NCI-H460 (cell line): ENCODE measurements around the gene MEIS2. TPM values are rescaled to one million over a fixed set of nuclear protein-coding genes. Genes with fewer than 3 reads are reported as not detected.

ENCODE experiments used
- DNase-seq: peaks from one replicate; pipeline ENCODE4 v3.0.0-alpha.2; 2016; ENCODE audit warnings: low read depth; ENCODE audit errors: extremely low read depth
- total RNA-seq: library from RNA; depleted of rRNA; stranded (reverse); fragments of >200 nt; shearing (Covaris generic); gene quantifications from 2 replicates; pipeline ENCODE4 v1.2.3, GENCODE V29; 2014

Gene MEIS2
- total RNA-seq, 1 experiment from 2014 or later, result 13.0 TPM

GRCh38 chr15:36978126-36978525, 122.2 kb downstream of the MEIS2 start:
- DNase-seq, result no peak

GRCh38 chr15:36977659-36978058, 122.7 kb downstream of the MEIS2 start:
- no peak for DNase-seq

GRCh38 chr15:36972704-36973103, 127.6 kb downstream of the MEIS2 start:
- DNase-seq, result no peak

- no peak for DNase-seq
These were observed 129.8 kb downstream of the MEIS2 start for GRCh38 chr15:36970522-36970921.

- no peak for DNase-seq
These were observed 132.4 kb downstream of the MEIS2 start for GRCh38 chr15:36967929-36968328.

GRCh38 chr15:36966708-36967107, 133.6 kb downstream of the MEIS2 start:
- DNase-seq, result no peak

GRCh38 chr15:36965570-36966342, 134.6 kb downstream of the MEIS2 start:
- DNase-seq, result no peak

GRCh38 chr15:36964626-36965025, 135.7 kb downstream of the MEIS2 start:
- DNase-seq, result no peak

GRCh38 chr15:36961956-36962355, 138.4 kb downstream of the MEIS2 start:
- DNase-seq, result no peak

- no peak for DNase-seq
These were observed 139.5 kb downstream of the MEIS2 start for GRCh38 chr15:36960947-36961227.

GRCh38 chr15:36960179-36960946, 140.0 kb downstream of the MEIS2 start:
- DNase-seq, result no peak

- DNase-seq, result no peak
These were observed 140.6 kb downstream of the MEIS2 start for GRCh38 chr15:36959746-36960145.

- DNase-seq, result no peak
These were observed 141.7 kb downstream of the MEIS2 start for GRCh38 chr15:36958606-36959005.

GRCh38 chr15:36954486-36954885, 145.9 kb downstream of the MEIS2 start:
- no peak for DNase-seq

GRCh38 chr15:36953346-36953745, 147.0 kb downstream of the MEIS2 start:
- DNase-seq, result no peak

- no peak for DNase-seq
These were observed 148.6 kb downstream of the MEIS2 start for GRCh38 chr15:36951731-36952247.

GRCh38 chr15:36950371-36950770, 150.0 kb downstream of the MEIS2 start:
- DNase-seq, result no peak

- no peak for DNase-seq
These were observed 151.4 kb downstream of the MEIS2 start for GRCh38 chr15:36948982-36949381.

- DNase-seq, result no peak
These were observed 153.2 kb downstream of the MEIS2 start for GRCh38 chr15:36947035-36947719.

GRCh38 chr15:36944442-36944841, 155.9 kb downstream of the MEIS2 start:
- DNase-seq, result no peak
